Measurements from ENCODE around the gene DYRK4.
"Not testable (repeated sequence)": the region's sequence is repeated elsewhere in the genome, so short reads cannot be mapped to it uniquely, and the experiment has no call there.

DYRK4 gene, protein sequence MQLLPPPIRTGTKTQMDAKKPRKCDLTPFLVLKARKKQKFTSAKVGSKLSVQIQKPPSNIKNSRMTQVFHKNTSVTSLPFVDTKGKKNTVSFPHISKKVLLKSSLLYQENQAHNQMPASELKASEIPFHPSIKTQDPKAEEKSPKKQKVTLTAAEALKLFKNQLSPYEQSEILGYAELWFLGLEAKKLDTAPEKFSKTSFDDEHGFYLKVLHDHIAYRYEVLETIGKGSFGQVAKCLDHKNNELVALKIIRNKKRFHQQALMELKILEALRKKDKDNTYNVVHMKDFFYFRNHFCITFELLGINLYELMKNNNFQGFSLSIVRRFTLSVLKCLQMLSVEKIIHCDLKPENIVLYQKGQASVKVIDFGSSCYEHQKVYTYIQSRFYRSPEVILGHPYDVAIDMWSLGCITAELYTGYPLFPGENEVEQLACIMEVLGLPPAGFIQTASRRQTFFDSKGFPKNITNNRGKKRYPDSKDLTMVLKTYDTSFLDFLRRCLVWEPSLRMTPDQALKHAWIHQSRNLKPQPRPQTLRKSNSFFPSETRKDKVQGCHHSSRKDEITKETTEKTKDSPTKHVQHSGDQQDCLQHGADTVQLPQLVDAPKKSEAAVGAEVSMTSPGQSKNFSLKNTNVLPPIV

DNA sequence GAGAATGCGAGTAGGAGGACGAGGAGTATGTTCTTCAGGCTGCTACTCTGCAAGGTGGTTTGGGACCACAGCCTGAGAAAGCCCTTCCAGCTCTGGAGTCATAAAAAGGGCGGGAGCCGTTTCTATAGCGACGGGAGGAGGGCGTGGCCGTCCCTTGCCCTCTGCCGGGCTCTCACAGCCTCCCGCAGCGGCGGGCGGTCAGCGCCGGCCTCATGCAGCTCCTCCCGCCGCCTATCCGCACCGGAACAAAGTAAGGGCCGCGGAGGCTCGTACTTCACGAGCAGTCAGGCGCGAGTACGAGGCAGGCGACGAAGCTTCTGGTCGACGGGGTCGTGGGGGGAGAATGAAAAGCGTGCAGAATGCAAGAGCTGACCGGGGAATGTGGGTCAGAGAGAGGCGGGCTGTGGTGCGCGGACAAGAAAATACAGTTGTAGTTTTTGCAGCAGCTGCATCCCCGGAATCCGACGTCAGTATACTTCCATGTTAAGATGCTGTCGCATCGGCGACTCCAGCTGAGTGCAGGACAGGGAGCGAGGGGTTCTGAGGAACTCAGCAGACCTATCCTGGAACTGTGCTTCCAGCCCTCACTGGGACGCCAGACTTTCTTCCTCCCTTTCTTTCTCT, at the start of gene DYRK4:
DYRK4 (plus strand) TSS at position 175 of the 624 bp plus-strand sequence; CDS start at position 213, 38 bp downstream.
- DNase-seq (ENCODE audit: low spot score) = peak; percentile 9

DNA sequence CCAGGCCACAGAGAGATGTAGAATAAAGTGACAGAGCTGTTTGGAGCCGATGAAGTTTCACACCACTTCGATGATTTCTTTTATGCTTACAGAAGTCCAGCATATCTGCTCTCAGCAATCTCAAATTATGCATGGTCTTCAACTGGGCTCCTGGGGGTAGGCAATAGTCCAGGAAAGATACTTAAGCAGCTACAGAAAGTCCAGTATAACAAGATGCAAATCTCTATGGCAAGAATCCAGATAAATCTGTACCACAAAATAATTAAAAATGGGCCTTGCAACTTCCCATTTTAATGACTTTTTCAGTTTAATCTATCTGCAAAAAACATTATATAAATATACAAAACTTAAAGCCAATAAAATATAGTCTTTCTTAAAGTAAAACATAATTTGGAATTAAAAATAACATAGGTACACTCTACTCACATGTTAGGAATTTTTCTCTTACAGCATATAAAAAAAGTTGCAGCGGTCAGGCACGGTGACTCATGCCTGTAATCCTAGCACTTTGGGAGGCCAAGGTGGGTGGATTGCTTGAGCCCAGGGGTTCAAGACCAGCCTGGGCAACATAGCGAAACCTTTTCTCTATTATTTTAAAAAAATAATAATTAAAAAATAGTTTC, 43.8 kb upstream of the DYRK4 start:
- DNase-seq (ENCODE audit: low spot score) = no peak

DNA sequence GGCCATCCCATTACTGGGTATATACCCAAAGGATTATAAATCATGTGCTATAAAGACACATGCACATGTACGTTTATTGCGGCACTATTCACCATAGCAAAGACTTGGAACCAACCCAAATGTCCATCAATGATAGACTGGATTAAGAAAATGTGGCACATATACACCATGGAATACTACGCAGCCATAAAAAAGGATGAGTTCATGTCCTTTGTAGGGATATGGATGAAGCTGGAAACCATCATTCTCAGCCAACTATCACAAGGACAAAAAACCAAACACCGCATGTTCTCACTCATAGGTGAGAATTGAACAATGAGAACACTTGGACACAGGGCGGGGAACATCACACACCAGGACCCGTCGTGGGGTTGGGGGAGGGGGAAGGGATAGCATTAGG, 38.6 kb upstream of the DYRK4 start:
- DNase-seq (ENCODE audit: low spot score) = not testable (repeated sequence)

DNA sequence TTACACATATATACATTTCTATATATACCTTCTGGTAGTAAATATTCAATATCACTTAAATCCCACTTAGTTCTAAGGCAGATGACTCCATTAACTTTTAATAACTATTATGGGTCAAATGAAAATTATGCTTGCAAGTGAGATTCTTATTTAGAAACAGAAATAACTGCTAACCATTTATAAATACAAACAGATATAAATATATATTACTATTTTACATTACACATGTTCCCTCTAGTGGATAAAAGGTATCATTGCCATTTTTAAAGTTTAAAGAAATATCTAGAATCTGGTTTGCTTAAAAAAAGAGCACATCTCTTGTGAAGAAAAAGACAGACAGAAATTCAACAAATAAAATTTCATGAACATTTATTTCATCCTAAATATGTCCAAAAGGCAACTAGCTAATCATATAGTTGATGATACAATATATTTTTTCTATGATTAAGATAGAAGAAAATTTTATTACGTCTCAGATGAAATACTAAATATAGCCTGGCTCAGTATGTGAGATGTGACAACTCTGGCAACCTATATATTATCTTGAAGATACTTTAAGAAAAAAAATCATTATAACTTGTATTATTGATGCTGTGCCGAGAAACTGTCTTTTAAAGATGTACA, 35.0 kb upstream of the DYRK4 start:
- peak; percentile 21 for DNase-seq (ENCODE audit: low spot score)

DNA sequence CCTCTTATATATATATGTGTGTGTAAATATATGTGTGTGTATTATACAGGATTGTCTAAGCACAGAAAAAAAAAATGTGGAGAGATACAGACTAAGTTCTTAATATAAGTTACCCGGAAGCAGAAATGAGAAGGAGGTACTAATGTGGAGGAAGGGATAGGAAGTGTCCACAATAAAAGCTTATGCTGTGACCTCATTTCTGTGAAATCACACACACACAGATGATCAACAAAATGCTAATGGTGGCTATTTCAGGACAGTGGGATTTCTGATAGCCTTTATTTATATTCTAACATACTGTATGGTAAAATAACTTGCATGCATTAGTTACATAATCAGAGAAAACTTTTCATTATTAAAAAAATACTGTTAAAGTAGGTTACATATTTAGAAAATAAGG, 31.8 kb upstream of the DYRK4 start:
- no peak for DNase-seq (ENCODE audit: low spot score)

- no peak for DNase-seq (ENCODE audit: low spot score)
These were observed 30.9 kb upstream of the DYRK4 start for GRCh38 chr12:4530982-4531586.

GRCh38 chr12:4535092-4535491, 26.9 kb upstream of the DYRK4 start:
- DNase-seq (ENCODE audit: low spot score) = no peak

GRCh38 chr12:4535871-4536270, 26.1 kb upstream of the DYRK4 start:
- DNase-seq (ENCODE audit: low spot score) = no peak

- DNase-seq (ENCODE audit: low spot score) = peak; percentile 97
These were observed 23.5 kb upstream of the DYRK4 start, which contains the start of gene RAD51AP1 for GRCh38 chr12:4538207-4539160. Gene RAD51AP1 (plus strand): TSS chr12:4538890. CDS start chr12:4538940, 50 bp downstream.

DNA sequence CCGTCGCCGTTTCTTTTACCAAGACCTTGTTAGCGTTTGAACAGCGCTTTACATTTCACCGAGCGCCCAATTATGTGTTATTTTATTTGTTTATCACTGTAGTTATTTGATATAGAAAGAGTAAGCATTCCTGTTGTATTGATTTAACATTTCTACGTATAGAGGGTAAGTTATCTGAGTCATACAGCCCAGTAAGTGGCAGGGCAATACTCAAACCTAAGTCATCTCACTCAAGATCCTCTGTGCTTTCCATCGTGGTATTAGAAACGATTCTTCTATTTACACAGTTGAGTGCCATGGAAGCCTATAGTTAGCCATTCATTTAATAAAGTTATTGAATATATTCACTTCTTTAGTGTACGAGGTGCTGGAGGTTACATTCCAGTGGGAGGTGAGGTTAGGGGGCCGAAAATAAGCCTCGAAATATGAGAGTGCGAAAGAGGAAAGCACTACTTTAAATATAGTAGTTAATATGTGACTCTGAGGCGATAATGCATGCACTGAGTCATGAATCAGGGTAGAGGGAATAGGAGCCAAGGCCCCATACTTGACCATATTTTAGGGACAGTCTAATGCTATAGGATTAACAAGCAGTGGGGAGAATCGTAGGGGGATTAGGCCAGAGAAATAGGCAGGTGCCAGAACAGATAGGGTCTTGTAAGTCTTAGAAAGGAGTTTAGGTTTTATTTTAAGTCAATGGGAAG, 22.7 kb upstream of the DYRK4 start:
- DNase-seq (ENCODE audit: low spot score) = no peak

DNA sequence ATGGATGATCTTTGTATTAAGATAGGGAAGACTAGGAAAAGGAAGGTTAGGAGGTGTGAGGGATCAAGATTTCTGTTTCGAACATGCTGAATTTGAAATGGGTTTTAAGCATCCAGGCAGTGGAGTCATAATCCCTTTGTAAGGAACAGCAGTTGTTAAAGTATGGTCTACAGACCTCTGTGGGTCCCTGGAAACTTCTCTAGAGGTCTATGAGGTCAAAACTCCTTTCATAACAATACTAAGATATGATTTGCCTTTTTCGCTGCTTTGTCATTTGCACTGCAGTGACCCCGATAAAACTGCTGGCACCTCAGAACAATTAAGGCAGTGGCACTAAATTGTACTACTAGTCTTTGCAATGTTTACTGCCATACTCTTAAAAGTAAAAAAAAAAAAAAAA, 21.8 kb upstream of the DYRK4 start:
- no peak for DNase-seq (ENCODE audit: low spot score)

GRCh38 chr12:4540638-4541037, 21.4 kb upstream of the DYRK4 start:
- DNase-seq (ENCODE audit: low spot score) = no peak

- no peak for DNase-seq (ENCODE audit: low spot score)
These were observed 16.8 kb upstream of the DYRK4 start for GRCh38 chr12:4545195-4545594.

DNA sequence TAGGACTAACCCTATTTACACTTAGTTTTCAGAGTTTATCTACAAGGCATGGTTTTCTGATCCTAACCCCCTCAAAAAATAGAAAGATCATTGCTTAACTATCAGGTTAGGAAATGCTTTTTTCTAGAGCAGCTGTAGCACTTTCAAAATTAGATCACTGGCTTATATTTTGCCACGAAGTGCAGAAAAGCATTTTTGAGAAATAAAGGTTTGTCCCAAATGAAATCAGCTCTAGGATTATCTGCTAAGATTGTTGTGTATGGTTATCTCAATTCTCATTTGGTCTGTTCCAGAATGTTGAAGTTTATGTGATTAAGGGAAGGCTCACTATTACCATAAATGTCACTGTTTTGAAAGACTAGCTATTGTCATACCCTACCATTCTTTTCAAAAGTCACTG, 9.8 kb upstream of the DYRK4 start:
- DNase-seq (ENCODE audit: low spot score) = no peak

DNA sequence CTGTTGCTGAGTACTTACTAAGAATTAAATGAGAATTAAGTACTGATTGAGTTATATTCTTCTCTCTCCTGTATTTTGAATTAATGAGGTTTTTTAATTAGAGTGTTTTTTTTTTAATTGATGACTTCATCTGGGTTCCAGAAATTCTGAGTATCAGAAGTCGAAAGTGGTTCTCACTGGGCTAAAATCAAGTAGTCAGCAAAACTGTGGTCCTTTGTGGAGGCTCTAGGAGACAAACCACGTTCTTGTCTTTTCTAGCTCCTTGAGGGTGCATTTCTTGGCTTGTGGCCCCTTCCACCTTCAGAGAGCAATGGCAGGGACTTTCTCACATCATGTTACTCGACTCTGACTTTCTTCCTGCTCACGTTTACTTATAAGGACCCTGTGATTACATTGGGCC, 8.1 kb upstream of the DYRK4 start:
- DNase-seq (ENCODE audit: low spot score) = no peak

GRCh38 chr12:4555804-4556203, 6.2 kb upstream of the DYRK4 start:
- DNase-seq (ENCODE audit: low spot score) = no peak

DNA sequence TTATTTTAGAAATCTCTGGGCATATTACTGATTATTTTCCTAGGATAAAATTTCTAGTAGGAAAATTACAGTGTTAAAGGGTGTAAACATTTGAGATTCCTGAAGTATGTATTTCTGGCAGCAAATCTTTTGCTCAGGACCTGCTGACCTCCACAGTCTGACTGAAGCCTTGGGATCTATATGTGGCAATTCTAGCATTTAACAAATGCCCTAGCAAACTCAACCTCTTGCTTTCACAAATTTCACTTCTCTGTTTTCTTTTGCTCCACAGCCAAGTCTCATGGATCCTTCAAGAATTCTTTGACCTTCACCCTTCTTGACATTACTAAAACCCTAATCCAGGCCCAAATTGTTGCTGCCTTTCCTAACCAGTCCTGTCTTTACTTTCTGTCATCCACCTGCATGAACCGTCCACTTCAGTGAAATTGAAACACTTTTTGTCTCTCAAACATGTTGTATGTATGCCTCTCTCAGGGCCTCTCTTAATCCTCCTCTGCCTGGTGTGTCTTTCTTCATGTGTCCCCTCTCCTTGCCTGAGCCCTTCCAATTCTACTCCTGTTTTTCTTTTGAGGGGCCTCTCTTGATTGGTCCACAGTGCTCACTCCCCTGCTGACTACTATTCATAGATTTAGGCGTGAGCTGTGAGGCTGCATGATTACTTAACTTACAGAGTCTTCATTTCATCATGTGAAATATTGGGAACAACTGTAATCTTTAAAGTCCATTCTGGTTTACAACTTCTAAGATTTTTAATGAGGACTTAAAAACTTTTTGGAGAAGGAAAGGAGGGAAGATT, 5.1 kb upstream of the DYRK4 start:
- no peak for DNase-seq (ENCODE audit: low spot score)

- no peak for DNase-seq (ENCODE audit: low spot score)
These were observed 4.4 kb upstream of the DYRK4 start for GRCh38 chr12:4557586-4557985.

DNA sequence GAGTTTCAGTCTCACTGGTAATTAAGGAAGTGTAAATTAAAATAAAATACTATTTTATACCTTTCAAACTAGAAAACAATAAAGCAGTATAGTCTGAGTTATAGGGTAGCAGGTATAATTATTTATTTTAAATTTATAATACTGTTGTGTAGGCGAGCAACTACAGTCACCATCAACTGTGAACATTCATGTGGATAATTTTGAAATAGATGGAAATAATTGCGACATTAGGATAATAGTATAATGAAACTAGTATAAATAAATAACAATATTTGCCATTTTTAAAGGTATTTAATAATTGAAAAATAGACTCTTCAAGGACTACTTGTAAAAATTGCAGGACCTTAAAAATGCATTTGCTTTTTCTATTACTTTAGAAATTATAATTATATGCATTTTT, 3.8 kb upstream of the DYRK4 start:
- DNase-seq (ENCODE audit: low spot score) = no peak
